AG04450 (cell line): ENCODE measurements around the gene ZBTB34. TPM values are rescaled to one million over a fixed set of nuclear protein-coding genes. Genes with fewer than 3 reads are reported as not detected.

Source experiments
- CTCF ChIA-PET: fragments of 300-600, 350-600 bp; formaldehyde crosslinking; extraction: SDS; loops from one replicate; lab custom pipeline; 2022; ENCODE audit warnings: antibody characterized with exemption, inconsistent platforms; lab: Charles Lee
- POLR2A ChIA-PET: fragments of 350-600 bp; formaldehyde crosslinking; extraction: SDS; loops from one replicate; lab custom pipeline; 2021; ENCODE audit warnings: antibody characterized with exemption, inconsistent platforms; lab: Yijun Ruan, JAX
- DNase-seq: peaks from one replicate; pipeline ENCODE4 v3.0.0-alpha.2; 2011; ENCODE audit warnings: low read depth, low spot score
- H3K27ac ChIP-seq: one replicate; pipeline ENCODE4 v1.5.1; 2012; ENCODE audit warnings: low read depth, low read length, control low read depth
- H3K27me3 ChIP-seq: one replicate; pipeline ENCODE4 v1.6.0; 2012; ENCODE audit warnings: low read length; ENCODE audit not compliant: control insufficient read depth, insufficient read depth
- H3K4me3 ChIP-seq: 2 replicates; pipeline ENCODE4 v1.5.1; 2011; ENCODE audit warnings: mild to moderate bottlenecking, low read depth, low read length, control low read depth
- H3K9me3 ChIP-seq: 2 replicates; pipeline ENCODE4 v1.5.1; 2012; ENCODE audit warnings: low read length; ENCODE audit not compliant: control insufficient read depth, insufficient read depth
- CTCF ChIP-seq: IDR thresholded peaks from 2 replicates; pipeline ENCODE4 v1.5.1; 2011; ENCODE audit warnings: low read depth, low read length, control low read depth, inconsistent platforms
- polyA plus RNA-seq: library from polyadenylated mRNA; depleted of rRNA; stranded (reverse); fragments of >200 nt; gene quantifications from 2 replicates; pipeline ENCODE4 v1.2.3, GENCODE V29; 2011

Gene ZBTB34
- polyA plus RNA-seq, 1 experiment: 9.4 TPM

- TF ChIP-seq CTCF: no peak
- CTCF ChIA-PET: no interaction called here
- Histone ChIP-seq H3K4me3 (no peak overlapping the region), H3K27me3 (no peaks in the 10 kb centered on the region), H3K9me3 (no peaks in the 10 kb centered on the region), H3K27ac (no peak overlapping the region)
- DNase-seq: no peak
- POLR2A ChIA-PET: no interaction called here
Observed at GRCh38 chr9:126874546-126875314, 14.3 kb downstream of the ZBTB34 start.

DNA sequence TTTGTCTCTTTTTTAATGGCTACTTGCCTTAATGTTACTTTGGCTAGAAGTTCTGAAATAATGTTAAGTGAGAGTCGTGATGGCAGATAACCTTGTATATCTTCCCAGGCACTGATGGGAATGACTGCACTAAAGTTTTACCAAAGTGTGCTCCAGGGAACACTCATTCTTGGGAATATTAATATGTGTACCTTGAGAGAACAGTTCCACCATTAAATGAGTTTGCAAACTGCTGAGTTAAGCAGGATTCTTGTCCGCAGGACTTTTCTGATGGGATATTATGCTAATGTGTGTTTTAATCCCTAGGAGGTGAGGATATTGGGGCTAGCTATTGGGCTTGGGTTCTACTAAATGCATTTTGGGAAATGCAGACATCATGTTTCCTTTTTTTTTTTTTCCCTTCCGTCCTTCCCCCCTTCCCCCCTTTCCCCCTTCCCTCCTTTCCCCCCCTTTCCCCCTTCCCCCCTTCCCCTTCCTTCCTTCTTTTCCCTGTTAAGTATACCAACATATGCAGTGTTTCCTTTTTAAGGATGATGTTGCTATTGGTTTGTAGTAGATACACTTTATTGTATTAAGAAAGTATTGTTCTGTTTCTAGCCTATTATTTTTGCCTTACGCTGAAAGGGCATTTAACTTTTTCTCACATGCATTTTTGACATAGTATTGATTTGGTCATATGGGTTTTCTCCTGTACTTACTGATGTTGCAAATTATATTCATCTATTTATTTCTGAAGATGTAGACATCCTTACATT lies 15.5 kb downstream of the ZBTB34 start:
- ChIA-PET CTCF (no interaction called here), POLR2A (no interaction called here)
- Histone ChIP-seq H3K9me3 (no peaks in the 10 kb centered on the region), H3K27me3 (no peaks in the 10 kb centered on the region), H3K4me3 (no peak overlapping the region), H3K27ac (no peak overlapping the region)
- TF ChIP-seq CTCF: no peak
- no peak for DNase-seq

- no peaks in the 10 kb centered on the region for H3K27me3 ChIP-seq
- ChIA-PET CTCF (no interaction called here), POLR2A (no interaction called here)
- H3K27ac ChIP-seq: no peak overlapping the region
- no peak for TF ChIP-seq CTCF
- no peak for DNase-seq
- H3K9me3 ChIP-seq: no peaks in the 10 kb centered on the region
- H3K4me3 ChIP-seq: no peak overlapping the region
Observed at GRCh38 chr9:126876531-126876930, 16.1 kb downstream of the ZBTB34 start.

GRCh38 chr9:126877418-126877817 lies 17.0 kb downstream of the ZBTB34 start:
- Histone ChIP-seq H3K27ac (no peak overlapping the region), H3K4me3 (no peak overlapping the region), H3K9me3 (no peaks in the 10 kb centered on the region), H3K27me3 (no peaks in the 10 kb centered on the region)
- ChIA-PET CTCF (no interaction called here), POLR2A (no interaction called here)
- no peak for TF ChIP-seq CTCF
- no peak for DNase-seq

GRCh38 chr9:126879288-126879687 lies 18.8 kb downstream of the ZBTB34 start:
- no peaks in the 10 kb centered on the region for H3K27me3 ChIP-seq
- CTCF ChIA-PET: no interaction called here
- TF ChIP-seq CTCF: no peak
- H3K9me3 ChIP-seq: no peaks in the 10 kb centered on the region
- POLR2A ChIA-PET: no interaction called here
- H3K4me3 ChIP-seq: no peak overlapping the region
- DNase-seq: no peak
- H3K27ac ChIP-seq: no peak overlapping the region
